ENCODE data around the gene IQSEC1. TPM values are rescaled to one million over a fixed set of nuclear protein-coding genes. Genes with fewer than 3 reads are reported as not detected.

IQSEC1 gene
- total and polyA plus RNA-seq, 2 donors (not counting 1 experiment from before 2014, with no cell fraction given): 4.3 to 18.2 TPM

DNA sequence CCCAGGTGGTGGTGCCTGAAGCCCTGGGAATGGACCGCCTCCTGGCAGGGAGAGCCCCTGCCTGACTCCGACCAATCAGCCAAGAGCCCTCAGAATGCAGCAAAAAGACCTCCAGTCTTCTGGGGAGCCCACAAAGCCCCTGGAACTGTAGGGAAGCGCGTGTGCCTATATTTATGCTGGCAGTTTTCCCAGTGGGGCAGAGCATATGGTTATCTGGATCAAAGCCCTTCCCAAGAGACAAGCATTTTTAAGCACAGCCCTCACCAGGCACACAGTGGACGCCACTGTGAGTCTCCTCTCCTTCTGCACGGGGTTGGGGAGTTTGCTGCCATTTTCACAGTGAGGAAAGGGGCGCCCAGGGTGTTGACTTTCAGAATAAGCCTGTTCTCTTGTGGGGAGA is 150.9 kb downstream of the IQSEC1 start:
- H3K9me3 ChIP-seq (ENCODE audit: control insufficient read depth, insufficient read depth, low read depth, low read length): no peaks in the 10 kb centered on the region
- H3K27ac ChIP-seq (ENCODE audit: insufficient read depth, low read length): no peak overlapping the region
- TF ChIP-seq, protein P1, sequence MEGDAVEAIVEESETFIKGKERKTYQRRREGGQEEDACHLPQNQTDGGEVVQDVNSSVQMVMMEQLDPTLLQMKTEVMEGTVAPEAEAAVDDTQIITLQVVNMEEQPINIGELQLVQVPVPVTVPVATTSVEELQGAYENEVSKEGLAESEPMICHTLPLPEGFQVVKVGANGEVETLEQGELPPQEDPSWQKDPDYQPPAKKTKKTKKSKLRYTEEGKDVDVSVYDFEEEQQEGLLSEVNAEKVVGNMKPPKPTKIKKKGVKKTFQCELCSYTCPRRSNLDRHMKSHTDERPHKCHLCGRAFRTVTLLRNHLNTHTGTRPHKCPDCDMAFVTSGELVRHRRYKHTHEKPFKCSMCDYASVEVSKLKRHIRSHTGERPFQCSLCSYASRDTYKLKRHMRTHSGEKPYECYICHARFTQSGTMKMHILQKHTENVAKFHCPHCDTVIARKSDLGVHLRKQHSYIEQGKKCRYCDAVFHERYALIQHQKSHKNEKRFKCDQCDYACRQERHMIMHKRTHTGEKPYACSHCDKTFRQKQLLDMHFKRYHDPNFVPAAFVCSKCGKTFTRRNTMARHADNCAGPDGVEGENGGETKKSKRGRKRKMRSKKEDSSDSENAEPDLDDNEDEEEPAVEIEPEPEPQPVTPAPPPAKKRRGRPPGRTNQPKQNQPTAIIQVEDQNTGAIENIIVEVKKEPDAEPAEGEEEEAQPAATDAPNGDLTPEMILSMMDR (conservative IDR thresholded peaks at IDR 0.05 in 1 of 2, IDR thresholded peaks at IDR 0.05 in 1 of 2; ENCODE audit: low read depth in 1 of 2, low read length in 2 of 2): no peak
- TF ChIP-seq EZH2 (IDR thresholded peaks at IDR 0.05; ENCODE audit: low read length, missing control alignments): no peak
- H3K27me3 ChIP-seq (ENCODE audit: control insufficient read depth, insufficient read depth, low read length): no peaks in the 10 kb centered on the region
- H3K4me1 ChIP-seq (ENCODE audit: control insufficient read depth, extremely low read depth, insufficient read depth, low read length): no peaks in the 10 kb centered on the region
- no peak overlapping the region for H3K4me3 ChIP-seq (replicated peaks in 1 of 4; ENCODE audit: control extremely low read depth in 1 of 4, insufficient read depth in 1 of 4, low read depth in 3 of 4, low read length in 4 of 4)
- no peak overlapping the region for H3K4me2 ChIP-seq (ENCODE audit: extremely low read depth, insufficient read depth, low read length)
- H2AFZ ChIP-seq (ENCODE audit: low read length): no peak overlapping the region
- no peak overlapping the region for H3K9ac ChIP-seq (ENCODE audit: insufficient read depth, low read length)
- H4K20me1 ChIP-seq (ENCODE audit: control insufficient read depth, extremely low read depth, insufficient read depth, low read length): no peaks in the 10 kb centered on the region
- H3K36me3 ChIP-seq (ENCODE audit: control insufficient read depth, insufficient read depth, low read length): peaks cover 4% of the 10 kb centered on the region
- no peaks in the 10 kb centered on the region for H3K79me2 ChIP-seq (ENCODE audit: control insufficient read depth, insufficient read depth, low read length)
- DNase-seq (ENCODE audit: low read depth in 2 of 2): peak in 1 of 2 donors; percentile 20

DNA sequence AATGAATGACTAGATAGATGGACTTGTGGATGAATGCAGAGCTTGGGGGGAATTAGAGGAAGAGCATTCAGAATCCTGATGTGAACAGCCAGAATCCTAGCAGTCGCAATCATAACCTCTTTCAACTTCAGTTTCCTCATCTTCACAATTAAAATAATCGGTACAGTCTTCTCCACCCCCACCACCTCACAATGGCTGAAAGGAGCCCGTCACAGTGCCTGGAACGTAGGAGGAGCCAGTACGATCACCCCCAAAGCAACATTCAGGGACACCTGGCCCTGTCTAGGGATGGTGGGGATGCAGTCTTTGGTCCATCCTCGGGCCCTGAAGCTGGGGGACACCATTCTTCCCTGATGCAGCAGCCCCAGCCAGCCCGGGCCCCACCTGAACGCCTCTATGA is 151.5 kb downstream of the IQSEC1 start:
- no peak for DNase-seq (ENCODE audit: low read depth in 2 of 2)
- Histone ChIP-seq H3K9me3 (ENCODE audit: control insufficient read depth, insufficient read depth, low read depth, low read length) (no peaks in the 10 kb centered on the region), H3K27me3 (ENCODE audit: control insufficient read depth, insufficient read depth, low read length) (no peaks in the 10 kb centered on the region), H2AFZ (ENCODE audit: low read length) (no peak overlapping the region), H3K4me3 (replicated peaks in 1 of 4; ENCODE audit: control extremely low read depth in 1 of 4, insufficient read depth in 1 of 4, low read depth in 3 of 4, low read length in 4 of 4) (no peak overlapping the region), H3K36me3 (ENCODE audit: control insufficient read depth, insufficient read depth, low read length) (peaks cover 4% of the 10 kb centered on the region), H3K79me2 (ENCODE audit: control insufficient read depth, insufficient read depth, low read length) (no peaks in the 10 kb centered on the region), H3K27ac (ENCODE audit: insufficient read depth, low read length) (no peak overlapping the region), H4K20me1 (ENCODE audit: control insufficient read depth, extremely low read depth, insufficient read depth, low read length) (no peaks in the 10 kb centered on the region), H3K9ac (ENCODE audit: insufficient read depth, low read length) (no peak overlapping the region), H3K4me2 (ENCODE audit: extremely low read depth, insufficient read depth, low read length) (no peak overlapping the region), H3K4me1 (ENCODE audit: control insufficient read depth, extremely low read depth, insufficient read depth, low read length) (no peaks in the 10 kb centered on the region)
- TF ChIP-seq, protein P1 (conservative IDR thresholded peaks at IDR 0.05 in 1 of 2, IDR thresholded peaks at IDR 0.05 in 1 of 2; ENCODE audit: low read depth in 1 of 2, low read length in 2 of 2): no peak

- no peak overlapping the region for H3K27ac ChIP-seq (ENCODE audit: insufficient read depth, low read length)
- no peak for TF ChIP-seq EZH2 (IDR thresholded peaks at IDR 0.05; ENCODE audit: low read length, missing control alignments)
- TF ChIP-seq, protein P1 (conservative IDR thresholded peaks at IDR 0.05 in 1 of 2, IDR thresholded peaks at IDR 0.05 in 1 of 2; ENCODE audit: low read depth in 1 of 2, low read length in 2 of 2): no peak
- H4K20me1 ChIP-seq (ENCODE audit: control insufficient read depth, extremely low read depth, insufficient read depth, low read length): no peaks in the 10 kb centered on the region
- H3K79me2 ChIP-seq (ENCODE audit: control insufficient read depth, insufficient read depth, low read length): no peaks in the 10 kb centered on the region
- H3K9me3 ChIP-seq (ENCODE audit: control insufficient read depth, insufficient read depth, low read depth, low read length): no peaks in the 10 kb centered on the region
- H3K4me3 ChIP-seq (replicated peaks in 1 of 4; ENCODE audit: control extremely low read depth in 1 of 4, insufficient read depth in 1 of 4, low read depth in 3 of 4, low read length in 4 of 4): no peak overlapping the region
- no peak overlapping the region for H3K9ac ChIP-seq (ENCODE audit: insufficient read depth, low read length)
- no peak overlapping the region for H2AFZ ChIP-seq (ENCODE audit: low read length)
- H3K36me3 ChIP-seq (ENCODE audit: control insufficient read depth, insufficient read depth, low read length): peaks cover 5% of the 10 kb centered on the region
- H3K4me1 ChIP-seq (ENCODE audit: control insufficient read depth, extremely low read depth, insufficient read depth, low read length): no peaks in the 10 kb centered on the region
- DNase-seq (ENCODE audit: low read depth in 2 of 2): no peak
- H3K4me2 ChIP-seq (ENCODE audit: extremely low read depth, insufficient read depth, low read length): no peak overlapping the region
- no peaks in the 10 kb centered on the region for H3K27me3 ChIP-seq (ENCODE audit: control insufficient read depth, insufficient read depth, low read length)
These were observed 152.3 kb downstream of the IQSEC1 start for GRCh38 chr3:12920967-12921366.
